GM12878 (cell line): ENCODE data around the gene HINT3. TPM values are rescaled to one million over a fixed set of nuclear protein-coding genes. Genes with fewer than 3 reads are reported as not detected.

Source experiments
- ATAC-seq: fragments of 200-7000 bp; cut with Tn5 transposase; 3 replicates; pipeline ENCODE4 v1.9.1; 2020; ENCODE audit warnings: mild to moderate bottlenecking, moderate library complexity
- BruUV-seq: library from RNA; stranded (reverse); fragments of 400-500 nt; replicated peaks from 2 replicates; lab custom pipeline; 2021; lab: Mats Ljungman, UMichigan
- CTCF ChIA-PET: fragments of 300-600 bp; sonication (Branson Sonifier 250); formaldehyde crosslinking; extraction: SDS; loops from one replicate; lab custom pipeline; 2021; ENCODE audit warnings: inconsistent platforms; lab: Yijun Ruan, JAX
- POLR2A ChIA-PET: fragments of 350-600 bp; formaldehyde crosslinking; extraction: SDS; loops from one replicate; lab custom pipeline; 2021; ENCODE audit warnings: inconsistent platforms; lab: Charles Lee
- RAD21 ChIA-PET: fragments of 300-600 bp; sonication (Branson Sonifier 250); formaldehyde crosslinking; loops from one replicate; lab custom pipeline; 2023; ENCODE audit warnings: antibody characterized with exemption; ENCODE audit not compliant: unreplicated experiment; lab: Charles Lee
- SMC1A ChIA-PET: fragments of 300-600 bp; sonication (Branson Sonifier 250); formaldehyde crosslinking; loops from one replicate; lab custom pipeline; 2023; ENCODE audit not compliant: unreplicated experiment, uncharacterized antibody; lab: Charles Lee
- DNase-seq: peaks from one replicate; pipeline ENCODE4 v3.0.0-alpha.2; 2011; ENCODE audit warnings: low read depth, low spot score
- FAIRE-seq: peaks from 3 replicates; lab custom pipeline; 2011; peaks lifted over from hg19 to GRCh38; lab: Jason Lieb, UNC
- H2AFZ ChIP-seq: 2 replicates; pipeline ENCODE4 v1.6.0; 2011; ENCODE audit warnings: low read depth, low read length, control low read depth; ENCODE audit not compliant: control insufficient read depth
- H3K27ac ChIP-seq: 2 replicates; pipeline ENCODE4 v1.5.1; 2011; ENCODE audit warnings: control low read depth; ENCODE audit not compliant: control insufficient read depth, insufficient read depth
- H3K27me3 ChIP-seq, 2 experiments: replicated peaks in 1 of 2; 2 replicates each; pipeline versions ENCODE4 v1.6.0 to v1.6.1; 2011; ENCODE audit warnings: low read length in 1 of 2; ENCODE audit not compliant: control insufficient read depth in 2 of 2, insufficient read depth in 2 of 2
- H3K36me3 ChIP-seq, 2 experiments: 2 replicates each; pipeline ENCODE4 v1.5.1; 2011; ENCODE audit warnings: low read length in 1 of 2; ENCODE audit not compliant: control insufficient read depth in 2 of 2, insufficient read depth in 2 of 2
- H3K4me1 ChIP-seq: 2 replicates; pipeline ENCODE4 v1.6.1; 2011; ENCODE audit warnings: mild to moderate bottlenecking, low read length, moderate library complexity, mixed read lengths; ENCODE audit not compliant: control insufficient read depth, insufficient read depth
- H3K4me2 ChIP-seq: 2 replicates; pipeline ENCODE4 v1.6.0; 2011; ENCODE audit warnings: control low read depth; ENCODE audit not compliant: control insufficient read depth, insufficient read depth
- H3K4me3 ChIP-seq: fragments of 200-600 bp; sonication (generic); 2 replicates; pipeline ENCODE4 v1.5.1; 2016
- H3K79me2 ChIP-seq: 2 replicates; pipeline ENCODE4 v1.6.0; 2011; ENCODE audit warnings: low read length; ENCODE audit not compliant: control insufficient read depth, insufficient read depth
- H3K9ac ChIP-seq: 2 replicates; pipeline ENCODE4 v1.8.0; 2011; ENCODE audit warnings: low read length, control low read depth, mixed read lengths; ENCODE audit not compliant: control insufficient read depth, insufficient read depth
- H3K9me3 ChIP-seq: replicated peaks from 3 replicates; pipeline ENCODE4 v1.5.1; 2011; ENCODE audit warnings: mild to moderate bottlenecking, low read length; ENCODE audit not compliant: control insufficient read depth, insufficient read depth
- H4K20me1 ChIP-seq: 2 replicates; pipeline ENCODE4 v1.6.0; 2011; ENCODE audit not compliant: control insufficient read depth, insufficient read depth
- CREB1 ChIP-seq: IDR thresholded peaks from 2 replicates; pipeline ENCODE4 v1.6.1; 2012; ENCODE audit warnings: low read depth, mild to moderate bottlenecking, inconsistent platforms
- GABPA ChIP-seq: IDR thresholded peaks from 2 replicates; pipeline ENCODE4 v1.6.1; 2014; ENCODE audit warnings: antibody characterized with exemption, low read depth, mild to moderate bottlenecking, inconsistent platforms
- IKZF2 ChIP-seq, 2 experiments: fragments of 450-650 bp; IDR thresholded peaks; 2 replicates each; pipeline ENCODE4 v1.6.1; 2017; ENCODE audit warnings: mild to moderate bottlenecking in 2 of 2, moderate library complexity in 2 of 2
- MTA3 ChIP-seq: IDR thresholded peaks from 2 replicates; pipeline ENCODE4 v1.6.1; 2012; ENCODE audit warnings: low read length, inconsistent platforms, borderline replicate concordance
- NRF1 ChIP-seq: conservative IDR thresholded peaks from 2 replicates; pipeline ENCODE4 v1.6.1; 2011; ENCODE audit warnings: mild to moderate bottlenecking, low read depth, low read length, improper control_type of control experiment
- POLR2AphosphoS5 ChIP-seq: IDR thresholded peaks from 2 replicates; pipeline ENCODE4 v1.6.1; 2011; ENCODE audit warnings: mild to moderate bottlenecking, low read length, inconsistent platforms
- SIX5 ChIP-seq: IDR thresholded peaks from 2 replicates; pipeline ENCODE4 v1.6.1; 2011; ENCODE audit warnings: mild to moderate bottlenecking, low read depth, low read length, moderate library complexity; ENCODE audit not compliant: severe bottlenecking
- SMAD5 ChIP-seq: IDR thresholded peaks from 2 replicates; pipeline ENCODE4 v1.6.1; 2016; ENCODE audit warnings: antibody characterized with exemption, low read depth
- STAT1 ChIP-seq: fragments of 450-650 bp; conservative IDR thresholded peaks from 2 replicates; pipeline ENCODE4 v1.6.1; 2014; ENCODE audit warnings: antibody characterized with exemption, mild to moderate bottlenecking
- ZBTB40 ChIP-seq: fragments of 450-650 bp; IDR thresholded peaks from 2 replicates; pipeline ENCODE4 v1.6.1; 2016; ENCODE audit warnings: mild to moderate bottlenecking, moderate library complexity, borderline replicate concordance
- ZNF24 ChIP-seq: fragments of 450-650 bp; IDR thresholded peaks from 2 replicates; pipeline ENCODE4 v1.6.1; 2017; ENCODE audit warnings: antibody characterized with exemption, mild to moderate bottlenecking
- WGBS: methylation state at CpG from one replicate; pipeline ENCODE4 v1.1.6; 2016; ENCODE audit warnings: low lambda C conversion rate; ENCODE audit not compliant: insufficient replicate concordance, insufficient coverage; ENCODE audit errors: missing lambda C conversion rate; 5-methylcytosine and 5-hydroxymethylcytosine counted together
- in situ Hi-C: fragments of 300-500 bp; cut with MboI; formaldehyde crosslinking; loops from 9 replicates; pipeline ENCODE4 v1.14.3; 2018; ENCODE audit warnings: mixed read lengths
- intact Hi-C: fragments of 100-400 bp; cut with micrococcal nuclease; formaldehyde crosslinking; loops from one replicate; pipeline ENCODE4 v1.14.2; 2022; ENCODE audit not compliant: unreplicated experiment
- polyA plus RNA-seq, 11 experiments: library from polyadenylated mRNA; depleted of rRNA in 4 of 11; unstranded in 6 of 11; stranded (reverse) in 5 of 11; fragments of >200 nt; fragmentation: Nextera tagmentation in 4 of 11; fragmentation: Illumina TruSeq in 1 of 11; extraction: Ambion mirVana in 4 of 11; extraction: Trizol in 1 of 11; gene quantifications; 1 replicate in 1 of 11; 2 replicates in 10 of 11; pipeline versions ENCODE4 v1.2.1 to v1.2.3, GENCODE V29; 2011 to 2016; ENCODE audit warnings: inconsistent platforms in 2 of 11, missing spikeins in 2 of 11, low read depth in 1 of 11
- total RNA-seq, 4 experiments: library from RNA; depleted of rRNA in 3 of 4; stranded (reverse); fragments of >200 nt in 3 of 4; fragmentation: Illumina TruSeq in 1 of 4; extraction: Trizol in 1 of 4; gene quantifications; 2 replicates each; pipeline versions ENCODE4 v1.2.1 to v1.2.3, GENCODE V29; 2013 to 2021

Gene HINT3
- total and polyA plus RNA-seq, 10 of the 15 experiments (the other 5 are each of a cell fraction or from before 2014, with no cell fraction given), result 0.72 to 9.1 (median 5.4) TPM

- Histone ChIP-seq H2AFZ (no peak overlapping the region), H3K27ac (no peak overlapping the region), H3K4me3 (peak overlapping the region; percentile 10; the same call in 1 of the 2 replicates), H4K20me1 (no peaks in the 10 kb centered on the region), H3K4me2 (no peak overlapping the region), H3K9me3 (no peaks in the 10 kb centered on the region), H3K36me3 (peaks cover 14 to 19% of the 10 kb centered on the region in 2 experiments), H3K27me3 (no peaks in the 10 kb centered on the region), H3K9ac (no peak overlapping the region), H3K79me2 (peaks cover 21% of the 10 kb centered on the region), H3K4me1 (peaks cover 7% of the 10 kb centered on the region; the same call in 1 of the 2 replicates)
- no peak for ATAC-seq
- ChIA-PET RAD21 (interaction anchor here (0.7 to 2.1 kb wide), 5 partner anchors 9 to 132 kb away, joined by 3 to 9 read pairs (median 4); partner anchors contain the start of gene HINT3), CTCF (interaction anchor here (0.7 to 14.8 kb wide), 11 partner anchors 9 to 142 kb away, joined by 3 to 153 read pairs (median 8); partner anchors contain the start of genes HINT3 and NCOA7), POLR2A (interaction anchor here (0.9 kb wide), 1 partner anchor 22 kb away, joined by 3 read pairs; no protein-coding TSS in a partner anchor), SMC1A (interaction anchor here (0.8 to 5.5 kb wide), 13 partner anchors 8 to 142 kb away, joined by 3 to 35 read pairs (median 4); partner anchors contain the start of gene HINT3)
- no peak for DNase-seq
- FAIRE-seq, result no peak
- TF ChIP-seq POLR2AphosphoS5, result 0 out of 2 replicates have a peak, but pooled peaks have one; percentile 27
- TF ChIP-seq STAT1, result no peak
- TF ChIP-seq ZNF24, result peak; percentile 74
- intact Hi-C loops, result no loop called here
- 74% methylated on average over 4 of the region's 4 CpGs for WGBS
- in situ Hi-C loops, result no loop called here
- no TSS peak for BruUV-seq
Observed at GRCh38 chr6:125923366-125923877, 33.1 kb upstream of the HINT3 start.

- H3K4me3 ChIP-seq, result no peak overlapping the region
- 0 out of 2 replicates have a peak overlapping the region, but pooled peaks have one; percentile 19 for H3K27ac ChIP-seq
- peaks cover 14 to 19% of the 10 kb centered on the region in 2 experiments for H3K36me3 ChIP-seq
- ChIA-PET SMC1A (interaction anchor here (1.0 to 5.5 kb wide), 12 partner anchors 9 to 143 kb away, joined by 3 to 35 read pairs (median 4); partner anchors contain the start of gene HINT3), RAD21 (interaction anchor here (0.7 to 2.1 kb wide), 6 partner anchors 10 to 133 kb away, joined by 3 to 9 read pairs (median 4); partner anchors contain the start of gene HINT3), POLR2A (no interaction called here), CTCF (interaction anchor here (0.8 to 14.8 kb wide), 10 partner anchors 10 to 143 kb away, joined by 3 to 153 read pairs (median 6); partner anchors contain the start of genes HINT3 and NCOA7)
- no peak overlapping the region for H3K9ac ChIP-seq
- no TSS peak for BruUV-seq
- no peak for FAIRE-seq
- H3K9me3 ChIP-seq, result no peaks in the 10 kb centered on the region
- ATAC-seq, result peak; percentile 50
- in situ Hi-C loops (no loop called here), intact Hi-C loops (no loop called here)
- H3K4me1 ChIP-seq, result peaks cover 3% of the 10 kb centered on the region; the same call in 1 of the 2 replicates
- DNase-seq, result no peak
- H3K79me2 ChIP-seq, result peaks cover 21% of the 10 kb centered on the region
- H3K27me3 ChIP-seq, result no peaks in the 10 kb centered on the region
- H3K4me2 ChIP-seq, result peak overlapping the region; percentile 26; the same call in 1 of the 2 replicates
- 70% methylated on average over 2 of the region's 2 CpGs for whole genome bisulfite sequencing
- no peaks in the 10 kb centered on the region for H4K20me1 ChIP-seq
- H2AFZ ChIP-seq, result no peak overlapping the region
- no peak for TF ChIP-seq SIX5
- no peak for TF ChIP-seq GABPA
- TF ChIP-seq ZBTB40, result no peak
- no peak for TF ChIP-seq MTA3
- no peak for TF ChIP-seq NRF1
- TF ChIP-seq CREB1, result no peak
- no peak for TF ChIP-seq IKZF2 (IDR thresholded peaks at IDR 0.05)
- TF ChIP-seq SMAD5, result no peak
Observed at GRCh38 chr6:125924169-125924568, 32.4 kb upstream of the HINT3 start.
